Pancreas (tissue), 10 donors: ENCODE data around the gene HOMER1. TPM values are rescaled to one million over a fixed set of nuclear protein-coding genes. Genes with fewer than 3 reads are reported as not detected.

Experiments used
- ATAC-seq, 4 donors: fragments of 200-7000 bp; cut with Tn5 transposase; one replicate each; pipeline versions ENCODE4 v1.8.0 to v1.9.1; 2020; ENCODE audit warnings: mild to moderate bottlenecking in 4 of 4, moderate library complexity in 4 of 4
- DNase-seq, 6 donors: peaks; one replicate each; pipeline ENCODE4 v3.0.0-alpha.2; 2020
- FAIRE-seq: peaks from 2 replicates; lab custom pipeline; 2012; peaks lifted over from hg19 to GRCh38; lab: Jason Lieb, UNC
- H3K27ac ChIP-seq, 4 donors: fragments of 200-600 bp; sonication (generic); 1 replicate in 3 of 4; 2 replicates in 1 of 4; pipeline versions ENCODE4 v1.5.0 to v1.8.0; 2020
- H3K27me3 ChIP-seq, 4 donors: fragments of 200-600 bp; one replicate each; pipeline ENCODE4 v1.8.0; 2021
- H3K36me3 ChIP-seq, 3 donors: fragments of 200-600 bp; sonication (generic) in 1 of 3; one replicate each; pipeline versions ENCODE4 v1.5.0 to v1.8.0; 2020 to 2021
- H3K4me1 ChIP-seq, 3 donors: fragments of 200-600 bp; one replicate each; pipeline ENCODE4 v1.8.0; 2021
- H3K4me3 ChIP-seq, 4 donors: fragments of 200-600 bp; sonication (generic) in 2 of 4; one replicate each; pipeline versions ENCODE4 v1.5.0 to v1.8.0; 2020 to 2021
- H3K9me3 ChIP-seq, 4 donors: fragments of 200-600 bp; one replicate each; pipeline ENCODE4 v1.8.0; 2021
- CTCF ChIP-seq, 4 donors: fragments of 200-600 bp; sonication (generic) in 3 of 4; IDR thresholded peaks; one replicate each; pipeline versions ENCODE4 v1.5.0 to v1.8.0; 2021; ENCODE audit warnings: antibody characterized with exemption in 4 of 4
- WGBS, 2 donors: extraction: QIAGEN DNeasy Blood & Tissue Kit; methylation state at CpG; one replicate each; pipeline ENCODE4 v1.1.7; 2013; 5-methylcytosine and 5-hydroxymethylcytosine counted together
- intact Hi-C, 3 donors: fragments of 100-400 bp; cut with DNase I; formaldehyde crosslinking; loops; one replicate each; pipeline versions ENCODE4 v1.11.1 to v1.14.2; 2022
- polyA plus RNA-seq, 2 donors: library from polyadenylated mRNA; stranded (reverse); fragments of 200-250 nt; gene quantifications; one replicate each; pipeline ENCODE4 v1.2.3, GENCODE V29; 2013
- total RNA-seq, 6 donors: library from RNA; stranded (reverse); fragmentation: NEBNext Ultra II Directional in 4 of 6; extraction: Animal tissue kit (Norgen Biotek cat#: 25700) in 4 of 6; gene quantifications; one replicate each; pipeline versions ENCODE4 v1.2.1 to v1.2.4, GENCODE V29; 2021 to 2023
- donor health status: healthy with polysubstance abuse.
- donor health status: DM: no; HTN: no; CAD: no; lungs with moderate emphysema.
- donor health status: DM: no; HTN: no; CAD: no.
- donor health status: control.
- donor health status: control.
- donor health status: Bipolar disorder and iron deficiency.
- donor health status: DM: yes; HTN: yes; CAD: no.
- donor health status: DM: no; HTN: no; CAD: no.
- donor health status: DM: no; HTN: no; CAD: no.
- donor health status: DM: yes; HTN: yes; CAD: no.

Gene HOMER1
- total and polyA plus RNA-seq, 8 donors, result 0.56 to 3.6 (median 1.3) TPM

GRCh38 chr5:79349881-79350280 lies 164.1 kb downstream of the HOMER1 start:
- TF ChIP-seq CTCF (IDR thresholded peaks at IDR 0.05), result no peak
- Histone ChIP-seq H3K4me3 (no peak overlapping the region), H3K36me3 (no peaks in the 10 kb centered on the region), H3K9me3 (no peaks in the 10 kb centered on the region), H3K27ac (no peak overlapping the region), H3K27me3 (no peaks in the 10 kb centered on the region), H3K4me1 (no peaks in the 10 kb centered on the region)
- FAIRE-seq (no peak), ATAC-seq (no peak), DNase-seq (no peak)
- 74 to 81% methylated on average over 2 of the region's 2 CpGs for WGBS, 2 donors
- intact Hi-C loops, result no loop called here

- 74 to 78% methylated on average over 10 of the region's 10 CpGs for WGBS, 2 donors
- H3K4me3 ChIP-seq, result no peak overlapping the region
- no peak for ATAC-seq
- H3K36me3 ChIP-seq, result no peaks in the 10 kb centered on the region
- no peak for TF ChIP-seq CTCF (IDR thresholded peaks at IDR 0.05)
- no peaks in the 10 kb centered on the region for H3K27me3 ChIP-seq
- no peak for FAIRE-seq
- no peaks in the 10 kb centered on the region for H3K4me1 ChIP-seq
- H3K9me3 ChIP-seq, result no peaks in the 10 kb centered on the region
- intact Hi-C loops, result no loop called here
- H3K27ac ChIP-seq, result no peak overlapping the region
- DNase-seq, result no peak
Measured at GRCh38 chr5:79349047-79349446, 164.9 kb downstream of the HOMER1 start.

GRCh38 chr5:79346420-79346824 lies 167.5 kb downstream of the HOMER1 start:
- H3K27ac ChIP-seq, result no peak overlapping the region
- no peaks in the 10 kb centered on the region for H3K36me3 ChIP-seq
- intact Hi-C loops, result no loop called here
- 83 to 86% methylated on average over 6 of the region's 6 CpGs for WGBS, 2 donors
- H3K4me3 ChIP-seq, result no peak overlapping the region
- ATAC-seq, result no peak
- H3K27me3 ChIP-seq, result no peaks in the 10 kb centered on the region
- DNase-seq, result no peak
- TF ChIP-seq CTCF (IDR thresholded peaks at IDR 0.05), result no peak
- FAIRE-seq, result no peak
- H3K9me3 ChIP-seq, result no peaks in the 10 kb centered on the region
- no peaks in the 10 kb centered on the region for H3K4me1 ChIP-seq

- no peaks in the 10 kb centered on the region for H3K27me3 ChIP-seq
- WGBS, 2 donors, result 63 to 72% methylated on average over 10 of the region's 10 CpGs
- H3K4me1 ChIP-seq, result no peaks in the 10 kb centered on the region
- H3K36me3 ChIP-seq, result no peaks in the 10 kb centered on the region
- intact Hi-C loops, result no loop called here
- H3K4me3 ChIP-seq, result no peak overlapping the region
- ATAC-seq (no peak), DNase-seq (no peak), FAIRE-seq (no peak)
- no peaks in the 10 kb centered on the region for H3K9me3 ChIP-seq
- no peak for TF ChIP-seq CTCF (IDR thresholded peaks at IDR 0.05)
- H3K27ac ChIP-seq, result no peak overlapping the region
Measured at GRCh38 chr5:79333852-79334557, 179.9 kb downstream of the HOMER1 start.

GRCh38 chr5:79330071-79330470 lies 183.9 kb downstream of the HOMER1 start:
- Histone ChIP-seq H3K4me3 (no peak overlapping the region), H3K36me3 (no peaks in the 10 kb centered on the region), H3K27ac (no peak overlapping the region), H3K4me1 (no peaks in the 10 kb centered on the region), H3K27me3 (no peaks in the 10 kb centered on the region), H3K9me3 (no peaks in the 10 kb centered on the region)
- intact Hi-C loops, result no loop called here
- WGBS, 2 donors, result 68 to 80% methylated on average over 5 of the region's 5 CpGs
- no peak for TF ChIP-seq CTCF (IDR thresholded peaks at IDR 0.05)
- ATAC-seq (no peak), DNase-seq (no peak), FAIRE-seq (no peak)
